NCI-H446 treated with DMSO at 0.1 percent for 48 hours (cell line): ENCODE results near the gene OPCML.

Experiments used
- DNase-seq: peaks from one replicate; lab custom pipeline; 2025; lab: John Stamatoyannopoulos, UW

The OPCML gene

GRCh38 chr11:133072378-133072777, 459.9 kb downstream of the OPCML start:
- no peak for DNase-seq

GRCh38 chr11:133070791-133071190, 461.5 kb downstream of the OPCML start:
- DNase-seq = no peak

- DNase-seq = no peak
Measured at GRCh38 chr11:133070021-133070713, 462.1 kb downstream of the OPCML start.

- no peak for DNase-seq
Measured at GRCh38 chr11:133065847-133066485, 466.3 kb downstream of the OPCML start.

- no peak for DNase-seq
Measured at GRCh38 chr11:133064961-133065360, 467.3 kb downstream of the OPCML start.

GRCh38 chr11:133064152-133064877, 468.0 kb downstream of the OPCML start:
- DNase-seq = no peak

GRCh38 chr11:133058501-133058900, 473.8 kb downstream of the OPCML start:
- no peak for DNase-seq

- no peak for DNase-seq
Measured at GRCh38 chr11:133053124-133053776, 479.1 kb downstream of the OPCML start.

- DNase-seq = no peak
Measured at GRCh38 chr11:133052537-133052936, 479.8 kb downstream of the OPCML start.

- DNase-seq = no peak
Measured at GRCh38 chr11:133049244-133050019, 482.9 kb downstream of the OPCML start.

GRCh38 chr11:133048270-133048669, 484.0 kb downstream of the OPCML start:
- DNase-seq = no peak

- no peak for DNase-seq
Measured at GRCh38 chr11:133047771-133048115, 484.6 kb downstream of the OPCML start.

- no peak for DNase-seq
Measured at GRCh38 chr11:133047036-133047770, 485.1 kb downstream of the OPCML start.

- DNase-seq = no peak
Measured at GRCh38 chr11:133046252-133046651, 486.0 kb downstream of the OPCML start.

GRCh38 chr11:133041928-133042882, 490.1 kb downstream of the OPCML start:
- DNase-seq = no peak

- no peak for DNase-seq
Measured at GRCh38 chr11:133041181-133041580, 491.1 kb downstream of the OPCML start.

GRCh38 chr11:133040289-133040900, 491.9 kb downstream of the OPCML start:
- DNase-seq = no peak

- DNase-seq = no peak
Measured at GRCh38 chr11:133038850-133039249, 493.5 kb downstream of the OPCML start.

GRCh38 chr11:133034929-133035328, 497.4 kb downstream of the OPCML start:
- no peak for DNase-seq

- DNase-seq = no peak
Measured at GRCh38 chr11:133029107-133029506, 503.2 kb downstream of the OPCML start.
